ENCODE measurements around the gene RREB1.

Gene RREB1

DNA sequence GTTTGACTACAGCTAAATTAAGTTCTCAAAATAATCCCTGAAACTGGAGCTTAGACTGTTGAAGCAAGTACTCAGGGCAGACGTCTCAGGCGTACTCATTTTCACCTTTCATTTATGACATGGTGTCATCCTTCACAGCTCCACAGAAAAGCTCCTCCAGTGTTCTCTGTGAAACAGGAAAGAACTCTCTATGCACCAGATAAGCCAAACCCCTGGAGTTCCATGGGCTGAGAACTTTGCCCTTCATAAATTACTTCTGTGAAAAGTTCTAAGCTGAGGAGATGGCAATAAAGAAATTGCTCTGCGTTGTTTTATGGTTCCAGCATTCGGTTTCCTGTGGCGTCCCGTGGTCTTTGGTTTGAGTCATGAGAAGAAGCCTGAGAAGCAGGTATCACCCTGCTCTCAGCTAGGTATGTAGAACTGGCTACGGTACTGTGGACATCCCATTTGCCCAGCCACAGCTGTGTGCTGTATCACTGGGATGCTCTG, 20.2 kb upstream of the RREB1 start:
- no peak overlapping the region for H3K27ac ChIP-seq
- no peak for DNase-seq (ENCODE audit: low read depth, low spot score)

DNA sequence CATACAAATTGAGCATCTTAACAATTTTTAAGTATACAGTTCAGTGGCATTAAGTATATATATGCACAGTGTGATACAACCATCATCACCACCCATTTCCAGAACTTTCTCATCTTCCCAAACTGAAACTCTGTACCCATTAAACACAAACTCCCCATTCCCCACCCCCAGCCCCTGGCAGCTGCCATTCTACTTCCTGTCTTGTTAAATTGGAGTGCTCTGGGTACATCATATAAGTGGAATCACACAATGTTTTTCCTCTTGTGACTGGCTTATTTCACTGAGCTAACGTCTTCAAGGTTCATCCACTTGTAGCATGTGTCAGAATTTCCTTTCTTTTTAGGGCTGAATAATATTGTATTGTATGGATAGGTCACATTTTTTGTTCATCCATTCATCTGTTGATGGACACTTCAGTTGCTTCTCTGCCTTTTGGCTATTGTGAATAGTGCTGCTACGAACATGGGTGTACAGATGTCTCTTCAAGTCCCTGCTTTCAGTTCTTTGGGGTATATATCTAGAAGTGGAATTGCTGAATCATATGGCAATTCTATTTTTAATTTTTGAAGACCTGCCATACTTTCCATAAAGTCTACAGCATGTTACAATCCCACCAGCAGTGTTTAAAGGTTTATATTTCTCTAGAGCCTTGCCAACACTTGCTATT, 19.6 kb upstream of the RREB1 start:
- DNase-seq (ENCODE audit: low read depth, low spot score) = no peak
- H3K27ac ChIP-seq = no peak overlapping the region

DNA sequence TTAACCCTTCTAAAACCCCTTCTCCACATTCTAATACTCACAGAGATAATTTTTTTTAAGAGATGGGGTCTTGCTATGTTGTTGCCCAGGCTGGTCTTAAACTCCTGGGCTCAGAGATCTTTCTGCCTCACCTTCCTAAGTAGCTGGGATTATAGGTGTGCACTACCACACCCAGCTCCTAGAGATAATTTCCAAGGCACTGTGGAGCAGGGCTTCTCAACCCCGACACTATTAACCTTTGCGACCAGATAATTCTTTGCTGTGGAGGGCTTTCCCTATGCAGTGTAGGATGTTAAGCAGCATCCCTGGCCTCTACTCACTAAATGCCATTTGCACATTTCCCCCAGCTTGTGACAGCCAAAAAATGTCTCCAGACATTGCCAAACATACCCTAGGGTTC, 8.8 kb upstream of the RREB1 start:
- DNase-seq (ENCODE audit: low read depth, low spot score) = no peak
- no peak overlapping the region for H3K27ac ChIP-seq

DNA sequence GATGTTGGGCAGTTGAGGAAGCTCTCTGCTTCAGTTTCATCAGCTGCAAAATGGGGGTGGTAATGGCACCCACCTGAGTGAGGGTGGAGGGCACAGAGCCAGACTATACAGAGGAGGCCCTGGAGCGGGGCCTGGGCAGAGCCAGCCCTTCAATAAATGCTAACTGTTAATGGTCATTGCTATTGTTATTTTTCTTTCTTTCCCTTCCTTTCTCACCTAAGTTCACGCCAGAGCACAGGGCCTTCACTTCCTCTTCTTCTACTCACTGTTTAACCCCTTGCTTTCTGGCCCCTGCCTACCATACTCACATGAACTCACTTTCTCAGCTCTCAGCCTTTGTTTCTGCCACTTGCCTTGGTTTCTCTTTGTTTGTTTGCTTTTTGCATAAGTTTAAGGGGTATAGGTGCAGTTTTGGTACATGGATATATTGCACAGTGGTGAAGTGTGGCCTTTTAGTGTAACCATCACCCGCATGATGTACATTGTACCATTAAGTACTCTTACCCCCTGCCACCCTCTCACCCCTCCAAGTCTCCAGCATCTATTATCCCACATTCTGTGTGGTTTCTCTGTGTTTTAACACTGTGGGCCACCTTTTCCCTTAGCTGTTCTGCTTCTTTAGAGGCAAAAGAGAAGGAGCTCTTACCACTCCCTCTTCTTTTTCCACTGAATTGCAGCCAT, 7.5 kb upstream of the RREB1 start:
- no peak for DNase-seq (ENCODE audit: low read depth, low spot score)
- H3K27ac ChIP-seq = no peak overlapping the region

DNA sequence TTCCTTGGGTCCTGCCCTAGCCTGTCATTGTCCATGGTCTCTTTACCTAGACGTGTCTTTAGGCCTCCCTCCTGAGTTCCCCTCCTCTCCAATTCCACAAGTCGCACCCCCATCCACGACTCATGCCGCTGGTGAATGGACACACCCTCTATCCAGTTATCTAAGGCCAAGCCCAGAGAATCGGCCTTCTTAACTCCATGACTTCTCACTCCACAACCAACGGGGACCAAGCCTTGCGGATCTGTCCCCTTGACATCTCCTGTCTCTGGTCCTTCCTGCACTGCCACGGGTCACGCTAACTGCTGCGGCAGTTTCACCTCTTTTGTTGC, 7.0 kb upstream of the RREB1 start:
- no peak overlapping the region for H3K27ac ChIP-seq
- DNase-seq (ENCODE audit: low read depth, low spot score) = no peak

DNA sequence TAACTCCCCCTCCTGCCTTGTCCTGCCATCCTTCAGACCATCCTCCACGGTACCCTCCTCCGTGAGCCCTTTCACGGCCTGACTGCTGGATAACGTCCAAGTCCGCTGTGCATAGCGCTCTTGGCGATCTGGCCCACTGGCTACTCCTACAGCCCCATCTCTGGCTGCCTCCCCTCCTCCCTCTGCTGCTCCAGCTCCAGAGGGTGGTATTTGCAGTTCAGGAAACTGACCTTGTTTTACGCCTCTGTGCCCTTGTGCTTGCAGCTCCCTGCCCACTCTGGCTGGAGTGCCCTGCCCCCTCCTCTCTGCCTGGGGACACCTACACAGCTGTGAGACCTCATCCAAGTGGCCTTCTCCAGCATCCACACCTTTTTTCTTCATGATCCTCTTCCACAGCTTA, 6.5 kb upstream of the RREB1 start:
- no peak overlapping the region for H3K27ac ChIP-seq
- no peak for DNase-seq (ENCODE audit: low read depth, low spot score)

DNA sequence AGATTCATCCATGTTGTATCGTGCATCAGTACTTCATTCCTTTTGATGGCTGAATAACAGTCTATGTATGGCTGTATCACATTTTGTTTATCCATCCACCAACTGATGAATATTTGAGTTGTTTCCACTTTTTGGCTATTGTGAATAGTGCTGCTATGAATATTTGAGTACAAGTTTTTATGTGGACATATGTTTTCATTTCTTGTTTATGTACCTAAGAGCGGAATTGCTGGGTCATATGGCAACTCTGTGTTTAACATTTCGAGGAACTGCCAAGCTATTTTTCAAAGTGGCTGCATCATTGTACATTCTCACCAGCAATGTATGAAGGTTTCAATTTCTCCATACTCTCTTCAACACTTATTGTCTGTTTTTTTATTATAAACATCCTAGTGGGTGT, 3.0 kb upstream of the RREB1 start:
- no peak overlapping the region for H3K27ac ChIP-seq
- DNase-seq (ENCODE audit: low read depth, low spot score) = no peak

DNA sequence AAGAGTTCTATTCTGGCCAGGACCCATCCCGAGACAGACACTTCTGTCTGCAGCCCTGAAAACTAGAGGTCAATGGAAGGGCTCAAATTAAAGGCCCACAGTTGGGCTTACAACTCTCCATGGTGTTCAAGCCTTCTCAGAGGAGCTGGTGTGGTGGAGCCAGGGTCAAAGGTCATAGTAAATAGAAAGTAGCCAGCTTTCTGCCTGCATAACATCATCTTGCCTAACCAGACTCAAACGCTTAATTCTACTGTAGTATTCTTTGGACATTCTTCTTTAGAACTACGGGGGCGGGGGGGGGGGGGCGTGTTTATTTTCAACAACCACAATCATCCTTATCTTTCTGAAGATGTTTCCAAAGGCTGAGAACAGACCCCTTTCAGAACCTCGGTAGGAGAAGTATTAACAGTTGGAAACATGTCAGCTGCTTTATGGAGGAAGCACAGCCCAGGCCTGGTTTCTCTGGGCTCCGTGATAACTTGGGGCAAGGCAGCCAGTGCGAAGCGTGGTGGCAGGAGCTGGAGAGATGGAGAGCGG, 1.5 kb upstream of the RREB1 start:
- no peak for DNase-seq (ENCODE audit: low read depth, low spot score)
- H3K27ac ChIP-seq = peak overlapping the region; percentile 85

DNA sequence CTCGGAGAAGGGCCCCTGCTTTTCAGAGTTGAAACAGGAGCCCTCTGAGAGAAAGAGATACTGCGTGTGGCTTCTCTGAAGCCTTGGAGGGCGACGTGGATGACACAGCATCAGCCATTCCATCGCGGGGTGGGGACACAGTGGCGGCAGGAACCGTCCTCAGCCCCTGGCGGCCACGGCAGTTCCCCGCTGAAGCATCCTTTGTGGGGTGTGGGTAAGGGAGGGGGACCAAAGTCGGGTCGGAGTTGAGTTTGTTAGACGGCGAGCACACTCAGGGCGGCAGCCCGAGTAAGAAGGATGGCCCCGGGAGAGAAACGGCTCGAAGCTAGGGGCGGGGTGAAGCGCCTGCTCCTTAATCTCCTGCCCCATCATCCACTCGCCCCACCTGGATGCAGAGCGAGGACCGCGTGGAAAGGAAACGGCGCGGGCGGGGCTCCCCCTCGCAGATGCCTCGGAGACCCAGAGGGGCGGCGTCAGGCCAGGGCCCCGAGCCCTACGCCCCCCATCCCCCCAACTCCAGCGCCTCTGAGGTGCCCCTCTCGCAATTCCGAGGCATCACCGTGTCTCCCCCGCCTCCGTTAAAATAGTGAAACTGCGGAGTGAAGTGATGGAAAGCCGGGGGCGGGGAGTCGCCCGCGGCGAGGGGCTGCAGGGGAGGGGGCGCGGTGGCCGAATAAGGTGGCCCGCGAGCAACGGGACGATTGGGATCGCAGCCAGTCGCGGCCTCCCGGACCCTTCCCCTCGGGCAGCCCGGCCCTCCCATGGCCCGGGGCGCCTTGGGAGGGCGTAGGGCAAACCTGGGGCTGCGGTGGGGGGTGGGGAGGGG, 796 bp upstream of the RREB1 start:
- H3K27ac ChIP-seq = peak overlapping the region; percentile 85
- DNase-seq (ENCODE audit: low read depth, low spot score) = no peak

DNA sequence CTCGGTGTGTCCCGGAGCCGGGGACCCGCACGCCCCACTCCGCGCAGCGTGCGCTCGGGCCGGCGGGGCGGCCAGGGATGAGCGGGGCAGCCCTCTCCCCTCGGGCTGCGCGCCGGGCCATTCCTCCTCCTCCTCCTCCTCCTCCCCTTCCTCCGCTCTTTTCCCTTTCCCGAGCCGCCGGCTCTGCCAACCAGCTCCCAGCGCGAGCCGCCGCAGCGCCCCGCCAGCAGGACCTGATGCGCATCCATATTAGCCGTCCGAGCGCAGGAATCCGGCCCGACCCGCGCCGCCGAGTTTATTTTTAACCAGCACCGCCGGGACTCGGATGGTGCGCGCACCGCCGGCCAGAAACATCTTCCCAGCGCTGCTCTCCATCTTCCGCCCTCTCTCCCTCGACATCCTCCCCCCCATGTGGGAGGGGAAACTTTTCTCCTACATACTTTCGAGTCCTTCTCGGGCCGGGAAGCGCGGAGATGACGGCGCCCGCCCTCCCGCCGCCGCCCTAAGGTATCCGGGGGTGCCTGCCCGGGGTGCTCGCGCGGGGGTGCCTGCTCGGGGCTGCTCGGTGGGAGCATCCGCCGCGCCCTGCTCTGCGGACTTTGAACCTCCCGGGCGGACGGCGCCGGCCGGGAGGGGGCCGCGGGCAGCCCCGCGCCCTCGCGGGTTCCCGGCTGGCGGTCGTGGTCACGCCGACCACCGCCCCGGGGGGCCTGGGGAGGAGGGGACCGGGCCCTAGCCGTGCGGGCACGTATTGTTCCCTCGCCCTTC, 619 bp downstream of the RREB1 start:
- H3K27ac ChIP-seq = peak overlapping the region; percentile 85
- no peak for DNase-seq (ENCODE audit: low read depth, low spot score)

DNA sequence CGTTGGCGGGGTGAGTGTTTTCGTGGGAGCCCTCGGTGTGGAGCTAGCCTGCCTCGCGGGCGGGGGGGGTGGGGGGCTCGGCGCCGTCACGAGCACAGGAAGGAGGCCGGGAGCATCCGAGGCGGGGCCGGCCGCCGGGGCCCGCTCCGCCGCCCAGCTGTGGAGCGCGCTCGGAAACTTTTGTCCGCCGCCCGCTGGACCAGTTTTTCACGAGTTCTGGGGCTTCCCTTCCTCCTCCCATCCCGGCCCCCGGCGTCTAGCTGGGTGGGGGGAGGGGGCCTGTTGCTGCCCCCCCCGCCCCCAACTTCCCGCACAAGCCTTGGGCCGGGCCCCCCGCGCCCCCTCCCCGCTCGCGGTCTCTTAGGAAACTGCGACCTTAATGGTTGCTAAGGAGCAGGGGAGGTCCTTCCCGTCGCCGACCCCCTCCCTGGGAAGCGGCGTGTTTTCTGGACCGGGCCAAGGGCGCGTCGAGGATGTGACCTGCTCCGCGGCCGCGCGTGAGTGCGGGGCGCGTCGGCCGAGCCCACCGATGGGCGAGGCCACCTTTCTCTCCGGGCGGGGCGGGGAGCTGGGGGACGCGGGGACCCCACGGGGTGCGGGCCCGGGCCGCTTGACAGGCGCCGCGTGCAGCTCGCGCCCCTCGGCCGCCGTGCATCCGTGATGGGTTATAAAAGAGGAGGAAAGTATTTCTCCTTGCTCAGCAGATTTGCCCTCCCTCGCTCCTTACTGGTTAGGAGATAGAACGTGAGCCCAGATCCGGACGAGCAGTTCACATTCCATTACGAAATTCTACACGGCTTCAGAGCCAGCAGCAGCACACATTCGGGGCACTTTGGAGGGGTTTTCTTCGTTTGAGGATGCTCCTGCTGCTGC, 1.4 kb downstream of the RREB1 start:
- no peak for DNase-seq (ENCODE audit: low read depth, low spot score)

DNA sequence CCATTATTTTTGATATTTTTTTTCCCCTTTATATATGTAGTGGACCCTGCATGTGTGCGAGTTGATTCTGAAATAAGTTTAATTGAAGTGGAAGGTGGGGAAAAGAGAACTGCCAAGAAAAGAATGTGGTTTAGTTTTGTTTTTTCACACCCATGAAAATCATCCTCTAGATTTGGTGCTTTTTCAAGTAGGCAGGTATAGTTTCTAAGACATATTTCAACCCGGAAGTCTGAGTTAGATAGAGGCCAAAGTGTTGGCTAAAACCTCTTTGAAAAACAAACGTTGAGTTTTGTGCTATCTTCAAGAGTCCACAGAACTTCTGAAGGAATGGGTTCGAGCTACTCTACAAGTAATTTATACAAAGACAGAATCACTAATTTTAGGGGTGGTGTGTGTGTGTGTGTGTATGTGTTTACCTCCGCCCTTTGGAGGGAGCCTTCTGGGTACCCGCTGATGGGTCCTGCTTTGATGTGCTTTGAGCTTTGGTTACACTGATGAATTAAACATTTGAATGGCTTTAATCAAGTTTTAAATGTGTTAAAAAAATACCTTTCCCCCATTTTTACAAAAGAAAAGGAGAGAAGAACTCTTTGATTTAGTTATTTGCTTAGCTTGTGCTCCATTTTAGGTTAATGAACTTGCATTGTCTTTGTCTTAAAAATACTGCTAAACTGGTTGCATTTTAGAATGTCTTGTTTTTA, 2.5 kb downstream of the RREB1 start:
- peak overlapping the region; percentile 85 for H3K27ac ChIP-seq

More for the DNA sequence above, 1.4 kb downstream of the RREB1 start:
- peak overlapping the region; percentile 85 for H3K27ac ChIP-seq

DNA sequence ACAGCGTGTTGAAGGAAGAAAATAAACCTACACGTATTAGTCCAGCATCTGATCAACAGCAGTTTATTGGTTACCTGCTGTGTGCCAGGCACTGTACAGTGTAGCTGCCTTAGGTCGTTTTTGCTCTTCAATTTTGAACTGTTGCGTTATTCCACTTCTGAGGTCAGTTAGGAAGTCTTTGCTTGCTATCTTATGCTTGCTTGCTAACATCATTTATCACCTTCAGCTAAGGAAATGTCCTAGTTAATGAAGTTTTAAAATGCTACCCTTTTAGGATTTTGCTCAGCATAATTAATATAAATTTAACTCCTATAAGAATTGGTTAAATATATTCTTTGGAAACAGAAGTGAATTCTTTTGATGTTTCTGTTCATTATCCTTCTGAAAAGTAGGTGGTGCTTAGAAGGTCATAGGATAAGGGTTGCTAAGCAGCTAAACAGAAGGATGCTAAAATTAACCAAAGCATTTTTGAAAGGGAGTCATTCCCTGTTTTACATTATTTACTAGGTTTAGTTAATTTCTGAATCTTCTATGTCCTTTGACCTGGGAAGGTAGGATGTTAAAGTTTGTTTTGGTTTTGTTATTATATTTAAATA, 3.4 kb downstream of the RREB1 start:
- peak overlapping the region; percentile 63 for H3K27ac ChIP-seq
- no peak for DNase-seq (ENCODE audit: low read depth, low spot score)

More for the DNA sequence above, 2.5 kb downstream of the RREB1 start:
- no peak for DNase-seq (ENCODE audit: low read depth, low spot score)

DNA sequence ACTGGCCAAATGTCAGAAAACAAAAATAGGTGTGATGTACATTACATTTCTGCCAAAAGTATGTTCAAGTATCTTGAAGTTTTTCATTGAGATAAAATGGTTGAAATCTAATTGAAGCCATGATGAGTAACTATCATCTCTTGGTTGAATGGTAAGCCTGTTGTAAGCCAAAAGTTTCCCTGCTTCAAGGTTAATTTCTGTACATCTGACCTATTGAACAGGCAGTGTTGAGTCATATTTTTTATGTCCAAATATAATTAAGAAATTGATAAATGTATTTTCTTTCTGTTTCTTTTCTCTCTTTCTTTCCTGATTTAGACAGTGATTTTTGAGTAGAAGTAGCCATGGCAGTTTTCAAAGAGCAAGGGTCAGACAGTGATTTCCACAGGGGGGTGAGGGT, 4.4 kb downstream of the RREB1 start:
- peak overlapping the region; percentile 63 for H3K27ac ChIP-seq
- DNase-seq (ENCODE audit: low read depth, low spot score) = no peak

DNA sequence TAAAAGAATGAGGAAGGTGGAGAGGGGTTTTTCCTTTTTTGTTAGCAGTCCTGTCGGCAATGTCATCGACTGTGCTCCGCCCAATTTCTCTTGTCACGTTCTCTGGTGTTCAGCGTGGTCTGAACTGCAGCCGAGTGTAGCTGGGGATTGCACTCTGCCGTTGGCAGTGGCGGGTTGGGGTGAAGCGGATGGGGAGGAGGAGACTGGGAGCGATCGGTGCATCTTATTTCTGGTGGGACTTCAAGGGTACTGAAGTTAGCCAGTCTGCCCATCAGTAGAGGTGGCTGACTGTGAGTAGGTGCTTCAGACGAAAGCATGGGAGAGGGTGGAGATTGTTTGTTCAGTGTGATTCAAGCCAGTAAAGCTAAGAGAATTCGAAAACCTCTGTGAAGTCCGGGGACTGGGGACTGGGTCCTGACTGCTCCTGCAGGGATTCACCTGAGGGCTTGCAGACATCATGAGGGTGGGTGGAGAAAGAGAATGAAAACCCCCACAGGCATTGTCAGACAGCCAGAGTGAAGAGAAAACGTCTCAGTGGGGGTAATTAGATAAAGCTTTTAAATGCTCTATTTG, 5.1 kb downstream of the RREB1 start:
- peak overlapping the region; percentile 63 for H3K27ac ChIP-seq
- DNase-seq (ENCODE audit: low read depth, low spot score) = peak; percentile 51

DNA sequence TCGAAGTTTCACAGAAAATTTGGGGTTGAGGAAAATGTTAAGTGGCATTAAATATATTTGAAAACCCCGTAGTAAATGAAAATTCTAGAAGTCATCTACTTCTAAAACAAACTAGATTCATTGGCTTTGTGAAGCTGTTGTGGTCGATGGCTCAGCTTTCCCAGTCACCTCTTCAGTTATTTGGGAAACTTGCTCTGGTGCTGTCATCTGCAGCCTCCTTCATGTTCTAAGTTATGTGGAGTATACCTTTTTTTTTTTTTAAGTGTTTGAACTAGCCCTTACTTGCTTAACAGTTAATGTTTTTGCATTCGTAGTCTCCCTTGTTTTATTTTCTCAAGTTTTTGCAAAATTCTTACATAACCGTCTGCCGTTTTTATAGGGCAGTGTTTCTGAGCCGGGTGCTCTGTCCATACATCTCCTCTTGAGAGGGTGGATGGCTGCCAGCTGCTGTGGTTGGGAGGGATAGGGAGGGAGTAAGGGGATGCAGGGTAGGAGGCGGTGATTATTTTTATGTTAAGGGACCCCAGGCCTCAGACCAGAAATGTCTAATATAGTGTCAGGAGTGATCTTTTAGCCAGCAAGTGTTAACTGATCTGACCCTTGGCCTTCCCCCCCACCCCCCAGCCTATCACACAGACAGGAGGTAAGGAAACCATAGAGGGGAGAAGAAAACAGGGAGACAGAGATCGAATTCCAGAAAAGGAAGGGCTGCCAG, 7.1 kb downstream of the RREB1 start:
- DNase-seq (ENCODE audit: low read depth, low spot score) = no peak
- no peak overlapping the region for H3K27ac ChIP-seq

DNA sequence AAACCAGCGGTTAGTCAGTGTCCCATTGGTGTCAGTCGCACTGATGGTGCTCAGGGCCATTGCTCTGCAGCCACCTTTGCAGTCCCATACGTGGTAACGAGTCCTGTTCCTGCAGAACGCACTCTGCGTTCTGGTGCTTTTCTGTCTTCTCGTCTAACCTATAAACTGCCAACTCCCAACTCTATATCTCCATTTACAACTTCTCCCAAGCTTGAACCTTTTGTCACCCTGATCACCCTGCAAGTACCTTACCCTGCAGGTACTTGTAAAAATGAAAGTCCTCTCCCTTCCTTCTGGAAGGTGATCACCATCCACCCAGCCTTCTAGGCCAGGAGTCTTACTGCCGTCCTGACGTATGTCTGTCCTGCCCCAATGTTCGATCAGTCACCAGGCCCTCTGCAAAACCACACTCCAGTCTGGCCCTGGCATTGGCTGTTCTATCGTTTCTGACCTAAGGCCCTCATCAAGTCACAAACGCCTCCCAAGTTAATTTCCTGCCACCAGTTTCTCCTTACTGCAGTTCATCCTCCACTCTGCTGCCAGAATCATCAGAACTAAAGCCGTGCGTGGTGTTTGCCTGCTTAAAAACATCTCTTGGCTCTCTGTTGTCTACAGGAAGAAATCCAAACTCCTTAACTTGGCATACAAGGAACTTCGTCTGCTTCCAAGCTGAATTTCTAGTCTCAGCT, 7.9 kb downstream of the RREB1 start:
- H3K27ac ChIP-seq = no peak overlapping the region
- DNase-seq (ENCODE audit: low read depth, low spot score) = no peak
